Measurements from ENCODE around the gene KRTAP19-1. TPM values are rescaled to one million over a fixed set of nuclear protein-coding genes. Genes with fewer than 3 reads are reported as not detected.
A peak's percentile ranks its signal among the peaks of the same experiment; 100 is the strongest.

The KRTAP19-1 gene
- total RNA-seq, 1 donor from 2014 or later, result not detected

DNA sequence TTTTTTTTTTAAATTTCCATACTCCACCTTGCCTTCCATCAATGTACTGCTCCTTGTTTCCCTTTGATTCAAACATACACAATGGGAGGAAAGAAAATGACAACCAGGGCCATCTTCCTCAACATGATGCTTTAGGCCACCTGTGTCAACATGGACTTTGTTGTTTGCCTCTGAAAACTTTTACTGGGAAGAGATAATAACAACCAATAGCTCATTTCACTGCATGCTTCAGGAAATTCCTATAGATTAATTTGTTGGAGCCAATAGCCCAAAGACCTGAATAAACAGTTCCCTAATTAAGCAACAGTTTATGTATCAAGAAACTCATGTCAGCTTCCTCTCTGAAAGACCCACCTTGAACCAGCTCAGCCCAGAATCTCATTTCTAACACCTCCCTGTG, 36.9 kb downstream of the KRTAP19-1 start:
- H3K36me3 ChIP-seq, result no peaks in the 10 kb centered on the region
- no peak overlapping the region for H3K27ac ChIP-seq
- no peaks in the 10 kb centered on the region for H3K9me3 ChIP-seq
- TF ChIP-seq, protein P1, sequence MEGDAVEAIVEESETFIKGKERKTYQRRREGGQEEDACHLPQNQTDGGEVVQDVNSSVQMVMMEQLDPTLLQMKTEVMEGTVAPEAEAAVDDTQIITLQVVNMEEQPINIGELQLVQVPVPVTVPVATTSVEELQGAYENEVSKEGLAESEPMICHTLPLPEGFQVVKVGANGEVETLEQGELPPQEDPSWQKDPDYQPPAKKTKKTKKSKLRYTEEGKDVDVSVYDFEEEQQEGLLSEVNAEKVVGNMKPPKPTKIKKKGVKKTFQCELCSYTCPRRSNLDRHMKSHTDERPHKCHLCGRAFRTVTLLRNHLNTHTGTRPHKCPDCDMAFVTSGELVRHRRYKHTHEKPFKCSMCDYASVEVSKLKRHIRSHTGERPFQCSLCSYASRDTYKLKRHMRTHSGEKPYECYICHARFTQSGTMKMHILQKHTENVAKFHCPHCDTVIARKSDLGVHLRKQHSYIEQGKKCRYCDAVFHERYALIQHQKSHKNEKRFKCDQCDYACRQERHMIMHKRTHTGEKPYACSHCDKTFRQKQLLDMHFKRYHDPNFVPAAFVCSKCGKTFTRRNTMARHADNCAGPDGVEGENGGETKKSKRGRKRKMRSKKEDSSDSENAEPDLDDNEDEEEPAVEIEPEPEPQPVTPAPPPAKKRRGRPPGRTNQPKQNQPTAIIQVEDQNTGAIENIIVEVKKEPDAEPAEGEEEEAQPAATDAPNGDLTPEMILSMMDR (IDR thresholded peaks at IDR 0.05), result no peak
- DNase-seq (ENCODE audit: low spot score in 2 of 2), result no peak
- intact Hi-C loops (cut with DNase I), result no loop called here
- no peak overlapping the region for H3K4me3 ChIP-seq
- H3K27me3 ChIP-seq, result no peaks in the 10 kb centered on the region
- H3K4me1 ChIP-seq, result no peaks in the 10 kb centered on the region

DNA sequence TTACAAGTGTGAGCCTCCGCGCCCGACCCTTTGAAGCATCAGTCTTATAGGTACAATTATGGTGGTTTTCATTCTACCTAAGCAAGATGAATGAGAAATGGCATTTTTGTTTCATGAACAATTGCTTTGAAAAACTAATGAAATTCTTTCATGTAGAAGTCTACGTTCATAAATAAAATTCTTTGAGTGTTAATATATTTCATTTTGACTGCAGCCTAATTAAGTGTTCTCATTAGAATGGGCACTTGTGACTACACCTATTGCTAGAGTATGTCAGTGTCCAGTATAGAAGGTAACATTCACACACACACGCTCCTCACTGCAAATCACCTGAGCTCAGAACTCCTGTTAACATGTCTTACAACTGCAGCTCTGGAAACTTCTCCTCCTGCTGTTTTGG, 40.2 kb downstream of the KRTAP19-1 start, which contains the start of gene KRTAP15-1:
Gene KRTAP15-1 (plus strand): TSS at position 301 of the 400 bp plus-strand sequence. CDS start 53 bp downstream, at position 354.
- no peak within 1 kb of the TSS for H3K27ac ChIP-seq
- DNase-seq (ENCODE audit: low spot score in 2 of 2), result no peak
- H3K36me3 ChIP-seq, result no peaks in the 10 kb centered on the region
- H3K9me3 ChIP-seq, result no peaks in the 10 kb centered on the region
- no peak within 1 kb of the TSS for H3K4me3 ChIP-seq
- intact Hi-C loops (cut with DNase I), result no loop called here
- TF ChIP-seq, protein P1 (IDR thresholded peaks at IDR 0.05), result no peak
- no peaks in the 10 kb centered on the region for H3K27me3 ChIP-seq
- no peaks in the 10 kb centered on the region for H3K4me1 ChIP-seq

GRCh38 chr21:30437010-30437565, 43.1 kb downstream of the KRTAP19-1 start:
- no peaks in the 10 kb centered on the region for H3K36me3 ChIP-seq
- no peak overlapping the region for H3K4me3 ChIP-seq
- H3K9me3 ChIP-seq, result no peaks in the 10 kb centered on the region
- no peaks in the 10 kb centered on the region for H3K27me3 ChIP-seq
- no peak for DNase-seq (ENCODE audit: low spot score in 2 of 2)
- no peaks in the 10 kb centered on the region for H3K4me1 ChIP-seq
- intact Hi-C loops (cut with DNase I), result no loop called here
- TF ChIP-seq, protein P1 (IDR thresholded peaks at IDR 0.05), result no peak
- no peak overlapping the region for H3K27ac ChIP-seq

DNA sequence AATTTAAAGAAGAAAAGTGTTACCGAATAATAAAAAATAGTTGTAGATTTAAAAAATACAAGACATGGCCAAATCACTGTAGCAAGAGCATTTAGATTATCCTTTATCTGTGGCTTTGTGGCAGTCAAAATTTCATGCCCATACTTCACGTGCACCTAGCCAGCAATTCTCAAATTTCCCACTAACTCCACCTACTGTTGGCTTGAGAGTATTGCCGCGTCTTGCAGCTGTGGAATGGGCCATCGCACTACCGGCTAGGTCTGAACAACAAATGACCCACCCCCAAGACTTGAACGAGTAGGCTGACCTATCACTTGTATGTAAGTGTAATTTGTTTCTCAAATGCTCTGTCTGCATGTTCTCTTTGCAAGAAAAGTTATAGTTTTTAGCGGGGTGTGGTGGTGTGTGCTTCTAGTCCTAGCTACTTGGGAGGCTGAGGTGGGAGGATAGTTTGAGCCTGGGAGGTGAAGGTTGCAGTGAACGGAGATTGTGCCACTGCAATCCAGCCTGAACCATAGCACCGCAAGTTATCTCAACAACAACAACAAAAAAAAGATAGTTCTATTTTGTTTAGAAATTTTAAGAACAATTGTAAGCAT, 46.0 kb downstream of the KRTAP19-1 start:
- Histone ChIP-seq H3K4me3 (no peak overlapping the region), H3K9me3 (no peaks in the 10 kb centered on the region), H3K36me3 (no peaks in the 10 kb centered on the region), H3K27ac (no peak overlapping the region), H3K27me3 (no peaks in the 10 kb centered on the region), H3K4me1 (no peaks in the 10 kb centered on the region)
- TF ChIP-seq, protein P1 (IDR thresholded peaks at IDR 0.05), result peak in 2 of 3 experiments; percentile 46 to 50
- DNase-seq (ENCODE audit: low spot score in 2 of 2), result no peak
- intact Hi-C loops (cut with DNase I), result no loop called here

GRCh38 chr21:30430170-30430655, 50.0 kb downstream of the KRTAP19-1 start, which contains the start of gene KRTAP13-4:
Gene KRTAP13-4 (plus strand): TSS chr21:30430220. CDS start chr21:30430276, 56 bp downstream.
- Histone ChIP-seq H3K4me1 (no peaks in the 10 kb centered on the region), H3K9me3 (no peaks in the 10 kb centered on the region), H3K27me3 (no peaks in the 10 kb centered on the region), H3K4me3 (no peak within 1 kb of the TSS), H3K27ac (no peak within 1 kb of the TSS), H3K36me3 (no peaks in the 10 kb centered on the region)
- no peak for DNase-seq (ENCODE audit: low spot score in 2 of 2)
- intact Hi-C loops (cut with DNase I), result no loop called here
- TF ChIP-seq, protein P1 (IDR thresholded peaks at IDR 0.05), result no peak

Other genes with a start within 250 kb of the KRTAP19-1 start
- not detected for gene KRTAP24-1, start 197.4 kb downstream of the KRTAP19-1 start, total RNA-seq
- gene KRTAP25-1, start 190.9 kb downstream of the KRTAP19-1 start, total RNA-seq, result not detected
- gene KRTAP26-1, start 160.1 kb downstream of the KRTAP19-1 start, total RNA-seq, result not detected
- not detected for gene KRTAP27-1, start 142.7 kb downstream of the KRTAP19-1 start, total RNA-seq
- not detected for gene KRTAP23-1, start 131.8 kb downstream of the KRTAP19-1 start, total RNA-seq
- gene KRTAP13-2, start 108.1 kb downstream of the KRTAP19-1 start, total RNA-seq, result not detected
- not detected for gene KRTAP13-1, start 84.3 kb downstream of the KRTAP19-1 start, total RNA-seq
- not detected for gene KRTAP13-3, start 54.4 kb downstream of the KRTAP19-1 start, total RNA-seq
- gene KRTAP13-4, start 50.1 kb downstream of the KRTAP19-1 start, total RNA-seq, result not detected
- gene KRTAP15-1, start 40.1 kb downstream of the KRTAP19-1 start, total RNA-seq, result not detected
- gene KRTAP19-2, start 7.1 kb upstream of the KRTAP19-1 start, total RNA-seq, result not detected
- not detected for gene KRTAP19-3, start 11.6 kb upstream of the KRTAP19-1 start, total RNA-seq
- gene KRTAP19-4, start 16.8 kb upstream of the KRTAP19-1 start, total RNA-seq, result not detected
- not detected for gene KRTAP19-5, start 21.8 kb upstream of the KRTAP19-1 start, total RNA-seq
- not detected for gene KRTAP19-6, start 61.5 kb upstream of the KRTAP19-1 start, total RNA-seq
- gene KRTAP19-7, start 80.9 kb upstream of the KRTAP19-1 start, total RNA-seq, result not detected
- not detected for gene KRTAP22-2, start 110.0 kb upstream of the KRTAP19-1 start, total RNA-seq
- gene KRTAP6-3, start 112.1 kb upstream of the KRTAP19-1 start, total RNA-seq, result not detected
- gene KRTAP6-2, start 118.5 kb upstream of the KRTAP19-1 start, total RNA-seq, result not detected
- gene KRTAP22-1, start 120.7 kb upstream of the KRTAP19-1 start, total RNA-seq, result not detected
- not detected for gene KRTAP6-1, start 133.6 kb upstream of the KRTAP19-1 start, total RNA-seq
- not detected for gene KRTAP20-1, start 136.1 kb upstream of the KRTAP19-1 start, total RNA-seq
- gene KRTAP20-4, start 140.3 kb upstream of the KRTAP19-1 start, total RNA-seq, result not detected
- not detected for gene KRTAP20-2, start 154.8 kb upstream of the KRTAP19-1 start, total RNA-seq
- gene KRTAP20-3, start 162.5 kb upstream of the KRTAP19-1 start, total RNA-seq, result not detected
- gene KRTAP21-3, start 238.4 kb upstream of the KRTAP19-1 start, total RNA-seq, result not detected